Naive B cell (primary cell): ENCODE data around the gene ARHGAP22. TPM values are rescaled to one million over a fixed set of nuclear protein-coding genes. Genes with fewer than 3 reads are reported as not detected.

Source experiments
- ATAC-seq, 2 donors: fragments of 150-1000 bp; cut with Tn5 transposase; 2 replicates each; pipeline ENCODE4 v1.10.0; 2021; ENCODE audit warnings: low read depth in 2 of 2, mild to moderate bottlenecking in 2 of 2, moderate library complexity in 2 of 2
- DNase-seq: peaks from one replicate; pipeline ENCODE4 v3.0.0; 2022
- H3K27ac Mint-ChIP-seq, 6 donors: one replicate each; pipeline ENCODE4 v1.8.0; 2020 to 2022; ENCODE audit warnings: mild to moderate bottlenecking in 6 of 6, mixed read lengths in 6 of 6, moderate library complexity in 5 of 6, inconsistent platforms in 2 of 6
- H3K27me3 Mint-ChIP-seq, 3 donors: one replicate each; pipeline ENCODE4 v1.8.0; 2021 to 2022; ENCODE audit warnings: mixed read lengths in 3 of 3, mild to moderate bottlenecking in 1 of 3
- H3K36me3 Mint-ChIP-seq, 2 donors: one replicate each; pipeline ENCODE4 v1.8.0; 2020 to 2022; ENCODE audit warnings: mixed read lengths in 2 of 2, inconsistent platforms in 1 of 2, mild to moderate bottlenecking in 1 of 2
- H3K4me1 Mint-ChIP-seq, 3 donors: one replicate each; pipeline ENCODE4 v1.8.0; 2020 to 2022; ENCODE audit warnings: mixed read lengths in 3 of 3, inconsistent platforms in 1 of 3, mild to moderate bottlenecking in 1 of 3, moderate library complexity in 1 of 3
- H3K4me3 Mint-ChIP-seq, 8 donors: one replicate each; pipeline ENCODE4 v1.8.0; 2020 to 2022; ENCODE audit warnings: mild to moderate bottlenecking in 8 of 8, mixed read lengths in 8 of 8, moderate library complexity in 8 of 8, inconsistent platforms in 2 of 8
- H3K9me3 Mint-ChIP-seq, 7 donors: one replicate each; pipeline ENCODE4 v1.8.0; 2020 to 2022; ENCODE audit warnings: mixed read lengths in 7 of 7, mild to moderate bottlenecking in 5 of 7, inconsistent platforms in 2 of 7, moderate library complexity in 1 of 7
- polyA plus RNA-seq, 6 donors: library from polyadenylated mRNA; unstranded; fragments of 300-500 nt; fragmentation: Illumina TruSeq; gene quantifications; one replicate each; pipeline ENCODE4 v1.2.3, GENCODE V29; 2021; ENCODE audit warnings: low read depth in 6 of 6

Gene ARHGAP22
- polyA plus RNA-seq, 6 donors from 2014 or later, result 2.8 to 9.2 (median 5.8) TPM

GRCh38 chr10:48451969-48452878 lies 152.6 kb downstream of the ARHGAP22 start:
- Mint-ChIP-seq H3K4me3 (no peak overlapping the region), H3K4me1 (peaks cover 7 to 18% (median 10%) of the 10 kb centered on the region in 3 donors), H3K27ac (no peak overlapping the region), H3K36me3 (no peaks in the 10 kb centered on the region), H3K9me3 (no peaks in the 10 kb centered on the region), H3K27me3 (peaks cover 0 to 9% (median 0%) of the 10 kb centered on the region in 3 donors)
- DNase-seq (no peak), ATAC-seq (no peak)

GRCh38 chr10:48450741-48451466 lies 154.0 kb downstream of the ARHGAP22 start:
- Mint-ChIP-seq H3K9me3 (no peaks in the 10 kb centered on the region), H3K4me1 (peaks cover 0 to 6% (median 0%) of the 10 kb centered on the region in 3 donors), H3K27me3 (peaks cover 0 to 20% (median 0%) of the 10 kb centered on the region in 3 donors), H3K4me3 (no peak overlapping the region), H3K27ac (no peak overlapping the region), H3K36me3 (no peaks in the 10 kb centered on the region)
- DNase-seq, result no peak
- no peak for ATAC-seq

- DNase-seq (no peak), ATAC-seq (no peak)
- no peak overlapping the region for H3K4me3 Mint-ChIP-seq
- no peaks in the 10 kb centered on the region for H3K9me3 Mint-ChIP-seq
- H3K27ac Mint-ChIP-seq, result no peak overlapping the region
- peaks cover 0 to 20% (median 0%) of the 10 kb centered on the region in 3 donors for H3K27me3 Mint-ChIP-seq
- no peaks in the 10 kb centered on the region for H3K36me3 Mint-ChIP-seq
- peaks cover 0 to 6% (median 0%) of the 10 kb centered on the region in 3 donors for H3K4me1 Mint-ChIP-seq
Observed at GRCh38 chr10:48450233-48450740, 154.6 kb downstream of the ARHGAP22 start.

GRCh38 chr10:48449501-48450232 lies 155.2 kb downstream of the ARHGAP22 start:
- H3K36me3 Mint-ChIP-seq, result no peaks in the 10 kb centered on the region
- H3K9me3 Mint-ChIP-seq, result no peaks in the 10 kb centered on the region
- ATAC-seq (no peak), DNase-seq (no peak)
- peaks cover 0 to 6% (median 0%) of the 10 kb centered on the region in 3 donors for H3K4me1 Mint-ChIP-seq
- peaks cover 0 to 20% (median 0%) of the 10 kb centered on the region in 3 donors for H3K27me3 Mint-ChIP-seq
- no peak overlapping the region for H3K27ac Mint-ChIP-seq
- no peak overlapping the region for H3K4me3 Mint-ChIP-seq

GRCh38 chr10:48448796-48449195 lies 156.1 kb downstream of the ARHGAP22 start:
- peaks cover 0 to 6% (median 0%) of the 10 kb centered on the region in 3 donors for H3K4me1 Mint-ChIP-seq
- ATAC-seq (no peak), DNase-seq (no peak)
- no peak overlapping the region for H3K4me3 Mint-ChIP-seq
- peaks cover 0 to 20% (median 0%) of the 10 kb centered on the region in 3 donors for H3K27me3 Mint-ChIP-seq
- H3K9me3 Mint-ChIP-seq, result no peaks in the 10 kb centered on the region
- no peak overlapping the region for H3K27ac Mint-ChIP-seq
- H3K36me3 Mint-ChIP-seq, result no peaks in the 10 kb centered on the region

GRCh38 chr10:48447356-48448215 lies 157.3 kb downstream of the ARHGAP22 start:
- DNase-seq, result no peak
- peak overlapping the region in 1 of 6 donors; percentile 76 for H3K27ac Mint-ChIP-seq
- peaks cover 0 to 6% (median 0%) of the 10 kb centered on the region in 3 donors for H3K4me1 Mint-ChIP-seq
- no peaks in the 10 kb centered on the region for H3K9me3 Mint-ChIP-seq
- no peak overlapping the region for H3K4me3 Mint-ChIP-seq
- H3K36me3 Mint-ChIP-seq, result no peaks in the 10 kb centered on the region
- ATAC-seq, result no peak
- H3K27me3 Mint-ChIP-seq, result peaks cover 0 to 20% (median 0%) of the 10 kb centered on the region in 3 donors

- ATAC-seq, result no peak
- Mint-ChIP-seq H3K9me3 (no peaks in the 10 kb centered on the region), H3K36me3 (no peaks in the 10 kb centered on the region), H3K4me1 (peaks cover 0 to 6% (median 0%) of the 10 kb centered on the region in 3 donors), H3K27me3 (peaks cover 0 to 20% (median 0%) of the 10 kb centered on the region in 3 donors), H3K27ac (no peak overlapping the region), H3K4me3 (no peak overlapping the region)
- DNase-seq, result no peak
Observed at GRCh38 chr10:48446785-48447184, 158.1 kb downstream of the ARHGAP22 start.

- no peak for ATAC-seq
- Mint-ChIP-seq H3K9me3 (no peaks in the 10 kb centered on the region), H3K27me3 (peaks cover 0 to 20% (median 0%) of the 10 kb centered on the region in 3 donors), H3K4me3 (no peak overlapping the region), H3K4me1 (peaks cover 0 to 6% (median 0%) of the 10 kb centered on the region in 3 donors), H3K36me3 (no peaks in the 10 kb centered on the region), H3K27ac (no peak overlapping the region)
- DNase-seq, result no peak
Observed at GRCh38 chr10:48445932-48446331, 158.9 kb downstream of the ARHGAP22 start.

GRCh38 chr10:48444861-48445841 lies 159.7 kb downstream of the ARHGAP22 start:
- ATAC-seq, result no peak
- DNase-seq, result no peak
- H3K36me3 Mint-ChIP-seq, result no peaks in the 10 kb centered on the region
- H3K4me1 Mint-ChIP-seq, result peaks cover 0 to 6% (median 0%) of the 10 kb centered on the region in 3 donors
- H3K9me3 Mint-ChIP-seq, result no peaks in the 10 kb centered on the region
- peak overlapping the region in 1 of 6 donors; percentile 47 for H3K27ac Mint-ChIP-seq
- peaks cover 0 to 20% (median 0%) of the 10 kb centered on the region in 3 donors for H3K27me3 Mint-ChIP-seq
- H3K4me3 Mint-ChIP-seq, result no peak overlapping the region

GRCh38 chr10:48444266-48444665 lies 160.6 kb downstream of the ARHGAP22 start:
- Mint-ChIP-seq H3K9me3 (no peaks in the 10 kb centered on the region), H3K27ac (no peak overlapping the region), H3K4me1 (peaks cover 0 to 6% (median 0%) of the 10 kb centered on the region in 3 donors), H3K4me3 (no peak overlapping the region), H3K36me3 (no peaks in the 10 kb centered on the region), H3K27me3 (peaks cover 0 to 20% (median 0%) of the 10 kb centered on the region in 3 donors)
- DNase-seq (no peak), ATAC-seq (no peak)

- Mint-ChIP-seq H3K27me3 (peaks cover 0 to 18% (median 0%) of the 10 kb centered on the region in 3 donors), H3K27ac (no peak overlapping the region), H3K36me3 (no peaks in the 10 kb centered on the region), H3K4me1 (peaks cover 0 to 4% (median 0%) of the 10 kb centered on the region in 3 donors), H3K4me3 (no peak overlapping the region), H3K9me3 (no peaks in the 10 kb centered on the region)
- DNase-seq (no peak), ATAC-seq (no peak)
Observed at GRCh38 chr10:48442809-48443177, 162.1 kb downstream of the ARHGAP22 start.
